OCI-LY3 (cell line): Measurements from ENCODE around the gene SPX.
A peak's percentile ranks its signal among the peaks of the same experiment; 100 is the strongest.

Experiments used
- H2AFZ ChIP-seq: fragments of 200-600, 300-600 bp; shearing (Covaris generic); 2 replicates; pipeline ENCODE4 v1.6.0; 2014; ENCODE audit warnings: antibody characterized with exemption, low read depth, low read length
- H3K27ac ChIP-seq: fragments of 200-600, 300-600 bp; sonication (generic); 2 replicates; pipeline ENCODE4 v1.5.1; 2014; ENCODE audit warnings: mild to moderate bottlenecking, low read length, moderate library complexity, mixed read lengths
- H3K27me3 ChIP-seq: fragments of 200-600, 300-600 bp; sonication (generic); 2 replicates; pipeline ENCODE4 v1.6.1; 2014; ENCODE audit warnings: low read depth, low read length, mixed read lengths
- H3K36me3 ChIP-seq: fragments of 200-600, 300-600 bp; sonication (generic); replicated peaks from 2 replicates; pipeline ENCODE3; 2014; ENCODE audit warnings: low read depth, low read length, mixed read lengths
- H3K4me1 ChIP-seq: fragments of 300-600, 200-600 bp; sonication (generic); 2 replicates; pipeline ENCODE4 v1.6.1; 2014; ENCODE audit warnings: low read length, mixed read lengths
- H3K4me2 ChIP-seq: fragments of 200-600, 300-600 bp; sonication (generic); 2 replicates; pipeline ENCODE4 v1.6.1; 2014; ENCODE audit warnings: low read length, mixed read lengths
- H3K4me3 ChIP-seq: fragments of 300-600, 200-600 bp; sonication (generic); 2 replicates; pipeline ENCODE4 v1.5.1; 2014; ENCODE audit warnings: antibody characterized with exemption, mild to moderate bottlenecking, low read length, moderate library complexity
- H3K79me2 ChIP-seq: fragments of 300-600, 200-600 bp; shearing (Covaris generic); 2 replicates; pipeline ENCODE4 v1.6.1; 2014; ENCODE audit warnings: mild to moderate bottlenecking, low read length, mixed read lengths
- H3K9ac ChIP-seq: fragments of 300-600, 200-600 bp; shearing (Covaris generic); 2 replicates; pipeline ENCODE4 v1.6.0; 2014; ENCODE audit warnings: mild to moderate bottlenecking, low read length, moderate library complexity
- H3K9me3 ChIP-seq: fragments of 200-600, 300-600 bp; shearing (Covaris generic); 2 replicates; pipeline ENCODE4 v1.6.1; 2014; ENCODE audit warnings: low read length, mixed read lengths; ENCODE audit not compliant: insufficient read depth
- H4K20me1 ChIP-seq: fragments of 200-600, 300-600 bp; sonication (generic); 2 replicates; pipeline ENCODE4 v1.6.1; 2016; ENCODE audit warnings: low read length, mixed read lengths; ENCODE audit not compliant: insufficient read depth
- EZH2phosphoT487 ChIP-seq: fragments of 200-600 bp; shearing (Covaris generic); IDR thresholded peaks from 2 replicates; pipeline ENCODE4 v1.6.1; 2018; ENCODE audit warnings: antibody characterized with exemption, mixed run types, low read depth
- TF ChIP-seq, protein P1 (sequence below): fragments of 200-600, 300-600 bp; sonication (generic); IDR thresholded peaks from 2 replicates; pipeline ENCODE4 v1.5.1; 2014; ENCODE audit warnings: antibody characterized with exemption, low read length, low read depth

Gene SPX

DNA sequence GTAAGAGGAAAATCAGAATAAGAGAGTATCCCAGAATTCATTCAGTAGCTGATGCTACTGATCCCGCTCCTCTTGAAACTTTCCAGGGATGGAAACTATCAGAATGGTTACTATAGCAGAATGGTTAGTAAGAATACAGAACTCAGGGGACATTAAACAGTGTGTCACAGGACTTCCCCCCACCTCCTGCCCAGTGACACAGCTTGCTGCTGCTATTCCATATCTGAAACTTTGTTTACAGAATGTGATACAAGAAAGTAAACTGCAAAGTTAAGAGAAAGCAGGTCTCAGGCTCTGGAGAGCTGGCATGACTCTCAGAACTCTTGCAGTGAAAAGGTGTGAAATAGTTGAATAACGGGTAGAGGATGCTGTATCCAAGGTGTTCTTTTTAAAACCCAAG lies 3.4 kb downstream of the SPX start:
- H3K4me1 ChIP-seq, result peaks cover 6% of the 10 kb centered on the region; the same call in 1 of the 2 replicates
- H3K4me2 ChIP-seq, result no peak overlapping the region
- no peak overlapping the region for H3K4me3 ChIP-seq
- H3K9me3 ChIP-seq, result no peaks in the 10 kb centered on the region
- no peak overlapping the region for H3K9ac ChIP-seq
- H4K20me1 ChIP-seq, result no peaks in the 10 kb centered on the region
- no peak overlapping the region for H3K27ac ChIP-seq
- peaks cover 16% of the 10 kb centered on the region for H3K27me3 ChIP-seq
- H3K36me3 ChIP-seq, result no peaks in the 10 kb centered on the region
- H3K79me2 ChIP-seq, result no peaks in the 10 kb centered on the region
- H2AFZ ChIP-seq, result no peak overlapping the region
- no peak for TF ChIP-seq EZH2phosphoT487
- TF ChIP-seq, protein P1, sequence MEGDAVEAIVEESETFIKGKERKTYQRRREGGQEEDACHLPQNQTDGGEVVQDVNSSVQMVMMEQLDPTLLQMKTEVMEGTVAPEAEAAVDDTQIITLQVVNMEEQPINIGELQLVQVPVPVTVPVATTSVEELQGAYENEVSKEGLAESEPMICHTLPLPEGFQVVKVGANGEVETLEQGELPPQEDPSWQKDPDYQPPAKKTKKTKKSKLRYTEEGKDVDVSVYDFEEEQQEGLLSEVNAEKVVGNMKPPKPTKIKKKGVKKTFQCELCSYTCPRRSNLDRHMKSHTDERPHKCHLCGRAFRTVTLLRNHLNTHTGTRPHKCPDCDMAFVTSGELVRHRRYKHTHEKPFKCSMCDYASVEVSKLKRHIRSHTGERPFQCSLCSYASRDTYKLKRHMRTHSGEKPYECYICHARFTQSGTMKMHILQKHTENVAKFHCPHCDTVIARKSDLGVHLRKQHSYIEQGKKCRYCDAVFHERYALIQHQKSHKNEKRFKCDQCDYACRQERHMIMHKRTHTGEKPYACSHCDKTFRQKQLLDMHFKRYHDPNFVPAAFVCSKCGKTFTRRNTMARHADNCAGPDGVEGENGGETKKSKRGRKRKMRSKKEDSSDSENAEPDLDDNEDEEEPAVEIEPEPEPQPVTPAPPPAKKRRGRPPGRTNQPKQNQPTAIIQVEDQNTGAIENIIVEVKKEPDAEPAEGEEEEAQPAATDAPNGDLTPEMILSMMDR, result no peak

DNA sequence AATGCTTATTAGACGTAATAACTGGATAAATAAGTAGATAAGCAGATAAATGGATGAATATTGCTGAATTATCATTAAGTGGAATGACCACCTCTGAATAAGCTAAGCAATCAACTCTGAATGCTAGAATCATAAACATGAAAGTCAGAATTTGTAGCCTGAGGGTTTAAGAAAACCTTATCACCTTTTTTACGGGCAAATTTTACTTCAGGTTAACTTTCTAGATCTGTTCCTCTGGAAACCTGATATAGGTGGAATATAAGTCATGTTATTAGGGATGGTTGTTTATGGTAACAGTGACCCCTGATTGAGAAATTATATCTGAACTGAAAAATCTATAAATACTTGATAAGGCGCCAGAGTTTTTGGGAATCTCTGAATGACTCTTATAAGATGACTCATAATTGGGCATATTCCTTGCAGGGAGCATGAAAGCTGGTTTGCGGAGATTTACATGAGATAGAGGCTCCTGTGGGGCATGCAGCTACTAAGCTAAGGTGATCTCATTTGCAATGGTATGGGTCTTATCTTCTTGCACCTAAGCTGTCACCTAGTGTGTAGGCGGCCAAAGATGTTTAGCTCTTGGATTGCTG lies 12.1 kb downstream of the SPX start:
- no peak overlapping the region for H2AFZ ChIP-seq
- no peaks in the 10 kb centered on the region for H3K79me2 ChIP-seq
- no peaks in the 10 kb centered on the region for H4K20me1 ChIP-seq
- no peak for TF ChIP-seq EZH2phosphoT487
- TF ChIP-seq, protein P1, result no peak
- peaks cover 15% of the 10 kb centered on the region for H3K4me1 ChIP-seq
- H3K27ac ChIP-seq, result no peak overlapping the region
- no peak overlapping the region for H3K4me3 ChIP-seq
- no peaks in the 10 kb centered on the region for H3K36me3 ChIP-seq
- no peaks in the 10 kb centered on the region for H3K27me3 ChIP-seq
- no peak overlapping the region for H3K9ac ChIP-seq
- no peaks in the 10 kb centered on the region for H3K9me3 ChIP-seq
- H3K4me2 ChIP-seq, result no peak overlapping the region

DNA sequence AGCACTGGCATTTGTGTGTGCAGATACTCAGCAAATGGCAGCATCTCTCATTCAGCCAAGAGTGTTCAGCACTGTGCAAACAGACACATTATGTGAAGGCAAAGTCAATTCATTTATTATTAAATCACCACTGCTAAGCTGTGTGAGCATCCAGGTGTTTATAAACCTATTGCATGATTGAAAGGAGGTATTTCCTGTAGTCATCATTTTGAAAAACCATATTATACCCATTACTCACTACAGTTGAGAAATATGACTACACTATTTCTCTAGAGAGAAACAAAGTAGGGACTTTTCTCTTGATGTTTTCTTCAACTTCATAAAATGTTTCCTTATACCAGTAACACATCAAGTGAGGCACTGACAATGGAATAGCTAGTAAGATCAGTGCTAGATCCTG lies 13.7 kb downstream of the SPX start:
- Histone ChIP-seq H3K9me3 (no peaks in the 10 kb centered on the region), H2AFZ (no peak overlapping the region), H3K4me1 (peaks cover 15% of the 10 kb centered on the region), H3K9ac (no peak overlapping the region), H3K79me2 (no peaks in the 10 kb centered on the region), H3K4me2 (peak overlapping the region; percentile 24; the same call in 1 of the 2 replicates), H3K27ac (peak overlapping the region; percentile 5; the same call in 1 of the 2 replicates), H3K4me3 (no peak overlapping the region), H4K20me1 (no peaks in the 10 kb centered on the region), H3K36me3 (no peaks in the 10 kb centered on the region), H3K27me3 (no peaks in the 10 kb centered on the region)
- TF ChIP-seq, protein P1, result no peak
- no peak for TF ChIP-seq EZH2phosphoT487

DNA sequence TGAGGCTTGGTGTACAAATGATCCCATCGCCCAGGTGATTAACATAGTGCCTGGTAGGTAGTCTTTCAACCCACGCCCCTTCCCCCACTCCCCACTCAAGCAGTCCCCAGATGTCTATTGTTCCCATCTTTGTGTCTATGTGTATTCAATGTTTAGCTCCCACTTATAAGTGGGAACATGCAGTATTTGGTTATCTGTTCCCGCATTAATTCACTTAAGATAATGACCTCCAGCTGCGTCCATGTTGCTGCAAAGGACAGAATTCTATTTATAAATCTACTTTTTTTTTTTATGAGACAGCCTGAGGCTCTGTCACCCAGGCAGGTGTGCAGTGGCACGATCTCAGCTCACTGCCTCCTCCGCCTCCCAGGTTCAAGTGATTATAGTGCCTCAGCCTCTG lies 15.7 kb downstream of the SPX start:
- Histone ChIP-seq H2AFZ (no peak overlapping the region), H3K27me3 (no peaks in the 10 kb centered on the region), H3K79me2 (no peaks in the 10 kb centered on the region), H3K36me3 (no peaks in the 10 kb centered on the region), H3K4me1 (peaks cover 15% of the 10 kb centered on the region), H3K9me3 (no peaks in the 10 kb centered on the region), H3K27ac (no peak overlapping the region), H4K20me1 (no peaks in the 10 kb centered on the region), H3K4me3 (no peak overlapping the region), H3K4me2 (no peak overlapping the region), H3K9ac (no peak overlapping the region)
- TF ChIP-seq, protein P1, result no peak
- no peak for TF ChIP-seq EZH2phosphoT487
